ENCODE results near the gene HUNK.

GRCh38 chr21:31879241-31879650, 6.4 kb downstream of the HUNK start:
- TF ChIP-seq GATA2 (IDR thresholded peaks at IDR 0.05; ENCODE audit: low read depth, low read length) (no peak), GATA3 (IDR thresholded peaks at IDR 0.05; ENCODE audit: low read depth, low read length) (no peak)

All from SH-SY5Y (cell line).